Measurements from ENCODE around the gene OR10G6. TPM values are rescaled to one million over a fixed set of nuclear protein-coding genes. Genes with fewer than 3 reads are reported as not detected.

The OR10G6 gene
- total RNA-seq, 3 donors from 2014 or later: not detected

GRCh38 chr11:123973816-123974215, 21.1 kb downstream of the OR10G6 start:
- Histone ChIP-seq H3K36me3 (ENCODE audit: low read depth) (no peaks in the 10 kb centered on the region), H3K4me3 (no peak overlapping the region), H3K4me1 (ENCODE audit: low read depth) (no peaks in the 10 kb centered on the region), H3K9me3 (no peaks in the 10 kb centered on the region)
- no peak for ATAC-seq
- intact Hi-C loops (cut with DNase I, micrococcal nuclease): no loop called here
- TF ChIP-seq CTCF (IDR thresholded peaks at IDR 0.05): no peak
- no peak for DNase-seq

GRCh38 chr11:123956752-123957151, 38.2 kb downstream of the OR10G6 start:
- no peak for ATAC-seq
- H3K9me3 ChIP-seq: no peaks in the 10 kb centered on the region
- intact Hi-C loops (cut with DNase I, micrococcal nuclease): no loop called here
- H3K4me3 ChIP-seq: no peak overlapping the region
- no peak for DNase-seq
- no peaks in the 10 kb centered on the region for H3K4me1 ChIP-seq (ENCODE audit: low read depth)
- TF ChIP-seq CTCF (IDR thresholded peaks at IDR 0.05): no peak
- H3K36me3 ChIP-seq (ENCODE audit: low read depth): no peaks in the 10 kb centered on the region

- Histone ChIP-seq H3K4me3 (no peak overlapping the region), H3K36me3 (ENCODE audit: low read depth) (no peaks in the 10 kb centered on the region), H3K9me3 (no peaks in the 10 kb centered on the region), H3K4me1 (ENCODE audit: low read depth) (no peaks in the 10 kb centered on the region)
- ATAC-seq: no peak
- DNase-seq: no peak
- TF ChIP-seq CTCF (IDR thresholded peaks at IDR 0.05): no peak
- intact Hi-C loops (cut with DNase I, micrococcal nuclease): no loop called here
Measured at GRCh38 chr11:123945132-123945531, 49.8 kb downstream of the OR10G6 start.

Other genes with a start within 250 kb of the OR10G6 start
- not detected for gene OR6X1, start 240.6 kb downstream of the OR10G6 start, total RNA-seq
- not detected for gene OR6M1, start 188.8 kb downstream of the OR10G6 start, total RNA-seq
- gene TMEM225, start 109.5 kb downstream of the OR10G6 start, total RNA-seq: not detected
- 1 to 10 TPM in 1 of 3 donors, under 1 TPM in 1, not detected in 1; 0.87 to 1.3 TPM for gene OR8D4, start 93.0 kb downstream of the OR10G6 start, total RNA-seq
- 1 to 10 TPM in 2 of 3 donors, not detected in 1; 2.1 to 2.2 TPM for gene OR4D5, start 55.5 kb downstream of the OR10G6 start, total RNA-seq
- gene OR6T1, start 51.3 kb downstream of the OR10G6 start, total RNA-seq: not detected
- not detected for gene OR10S1, start 17.4 kb downstream of the OR10G6 start, total RNA-seq
- gene OR10G4, start 17.8 kb upstream of the OR10G6 start, total RNA-seq: under 1 TPM in 2 of 3 donors, not detected in 1; 0.41 to 0.55 TPM
- gene OR10G9, start 27.9 kb upstream of the OR10G6 start, total RNA-seq: under 1 TPM in 2 of 3 donors, not detected in 1; 0.46 to 0.49 TPM
- under 1 TPM in 1 of 3 donors, not detected in 2; 0.46 TPM for gene OR10G8, start 31.6 kb upstream of the OR10G6 start, total RNA-seq
- not detected for gene OR10G7, start 46.2 kb upstream of the OR10G6 start, total RNA-seq
- 10 to 100 TPM; 41.2 to 97.3 (median 55.8) TPM for gene VWA5A, start 120.3 kb upstream of the OR10G6 start, total RNA-seq
- gene OR10D3, start 188.2 kb upstream of the OR10G6 start, total RNA-seq: not detected
- gene OR8G1, start 245.9 kb upstream of the OR10G6 start, total RNA-seq: not detected

All from mucosa of descending colon (tissue), 3 donors.